Fibroblast of pulmonary artery (primary cell): ENCODE results near the gene PRDM16.

ENCODE experiments used
- DNase-seq: peaks from one replicate; pipeline ENCODE4 v3.0.0-alpha.2; 2010; ENCODE audit warnings: low read depth
- H3K4me3 ChIP-seq: replicated peaks from 2 replicates; pipeline ENCODE4 v1.5.1; 2011; ENCODE audit warnings: low read depth, mild to moderate bottlenecking, control low read depth, low read length, moderate library complexity
- TF ChIP-seq, protein P1 (sequence below): IDR thresholded peaks from 2 replicates; pipeline ENCODE4 v1.5.1; 2011; ENCODE audit warnings: mild to moderate bottlenecking, control low read depth, low read length, inconsistent platforms; ENCODE audit errors: missing control alignments

Gene PRDM16

GRCh38 chr1:3393024-3393986, 324.3 kb downstream of the PRDM16 start:
- TF ChIP-seq, protein P1, sequence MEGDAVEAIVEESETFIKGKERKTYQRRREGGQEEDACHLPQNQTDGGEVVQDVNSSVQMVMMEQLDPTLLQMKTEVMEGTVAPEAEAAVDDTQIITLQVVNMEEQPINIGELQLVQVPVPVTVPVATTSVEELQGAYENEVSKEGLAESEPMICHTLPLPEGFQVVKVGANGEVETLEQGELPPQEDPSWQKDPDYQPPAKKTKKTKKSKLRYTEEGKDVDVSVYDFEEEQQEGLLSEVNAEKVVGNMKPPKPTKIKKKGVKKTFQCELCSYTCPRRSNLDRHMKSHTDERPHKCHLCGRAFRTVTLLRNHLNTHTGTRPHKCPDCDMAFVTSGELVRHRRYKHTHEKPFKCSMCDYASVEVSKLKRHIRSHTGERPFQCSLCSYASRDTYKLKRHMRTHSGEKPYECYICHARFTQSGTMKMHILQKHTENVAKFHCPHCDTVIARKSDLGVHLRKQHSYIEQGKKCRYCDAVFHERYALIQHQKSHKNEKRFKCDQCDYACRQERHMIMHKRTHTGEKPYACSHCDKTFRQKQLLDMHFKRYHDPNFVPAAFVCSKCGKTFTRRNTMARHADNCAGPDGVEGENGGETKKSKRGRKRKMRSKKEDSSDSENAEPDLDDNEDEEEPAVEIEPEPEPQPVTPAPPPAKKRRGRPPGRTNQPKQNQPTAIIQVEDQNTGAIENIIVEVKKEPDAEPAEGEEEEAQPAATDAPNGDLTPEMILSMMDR, result no peak
- no peak for DNase-seq
- H3K4me3 ChIP-seq, result no peak overlapping the region

DNA sequence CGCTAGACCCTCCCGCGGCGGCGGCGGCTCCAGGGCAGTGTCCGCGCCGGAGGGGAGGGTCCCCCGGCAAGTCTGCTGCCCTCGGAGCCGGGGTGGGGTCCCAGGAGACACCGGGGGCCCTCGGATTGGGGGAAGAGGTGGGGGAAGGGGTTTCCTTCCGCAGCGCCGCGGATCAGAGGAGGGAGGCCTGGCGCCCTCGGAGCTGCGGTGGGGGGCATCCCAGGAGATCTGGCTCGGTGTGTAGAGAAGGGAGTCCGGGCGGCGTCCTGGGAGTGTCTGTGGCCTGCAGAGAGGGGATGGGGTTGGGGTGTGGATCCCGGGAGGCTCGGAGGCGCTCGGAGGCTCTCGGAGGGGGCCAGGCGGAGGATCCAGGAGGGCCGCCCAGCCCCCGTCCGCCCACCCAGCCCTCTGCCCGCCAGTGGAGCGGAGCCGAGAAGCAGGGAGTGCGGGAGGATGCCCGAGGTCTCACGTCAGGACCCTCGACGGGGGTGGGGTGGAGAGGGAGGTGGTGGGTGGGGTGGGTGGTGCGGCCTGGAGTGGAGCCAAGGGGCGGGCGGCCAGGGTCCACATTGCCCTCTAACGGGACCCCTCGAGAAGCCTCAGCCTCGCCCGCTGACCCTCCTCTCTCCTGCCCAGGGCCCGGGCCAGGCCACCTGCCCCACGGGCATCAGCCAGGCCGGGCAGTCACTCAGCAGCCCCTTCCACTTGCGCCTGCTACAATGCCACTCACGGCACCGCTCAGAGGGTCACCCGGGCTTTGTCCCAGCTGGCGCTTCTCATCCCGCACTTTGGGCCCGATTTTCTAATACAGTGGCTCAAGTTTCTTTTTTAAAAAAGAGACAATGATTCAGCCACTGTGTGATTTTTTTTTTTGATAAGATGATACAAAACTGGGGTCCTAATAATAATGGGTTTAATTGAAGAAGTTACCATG, 325.3 kb downstream of the PRDM16 start:
- H3K4me3 ChIP-seq, result no peak overlapping the region
- TF ChIP-seq, protein P1, result no peak
- no peak for DNase-seq

GRCh38 chr1:3396411-3396810, 327.4 kb downstream of the PRDM16 start:
- no peak overlapping the region for H3K4me3 ChIP-seq
- TF ChIP-seq, protein P1, result no peak

GRCh38 chr1:3397311-3397710, 328.3 kb downstream of the PRDM16 start:
- DNase-seq, result no peak
- no peak overlapping the region for H3K4me3 ChIP-seq
- TF ChIP-seq, protein P1, result no peak

More at GRCh38 chr1:3396411-3396810, 327.4 kb downstream of the PRDM16 start:
- DNase-seq, result no peak

GRCh38 chr1:3398396-3399140, 329.6 kb downstream of the PRDM16 start:
- TF ChIP-seq, protein P1, result no peak
- DNase-seq, result no peak
- H3K4me3 ChIP-seq, result no peak overlapping the region

GRCh38 chr1:3399732-3400131, 330.7 kb downstream of the PRDM16 start:
- no peak for DNase-seq
- H3K4me3 ChIP-seq, result no peak overlapping the region

More at GRCh38 chr1:3399732-3400131, 330.7 kb downstream of the PRDM16 start:
- TF ChIP-seq, protein P1, result no peak
